ENCODE measurements around the gene SKP1. TPM values are rescaled to one million over a fixed set of nuclear protein-coding genes. Genes with fewer than 3 reads are reported as not detected.

Gene SKP1
- total RNA-seq, 1 donor from 2014 or later: 358 TPM

DNA sequence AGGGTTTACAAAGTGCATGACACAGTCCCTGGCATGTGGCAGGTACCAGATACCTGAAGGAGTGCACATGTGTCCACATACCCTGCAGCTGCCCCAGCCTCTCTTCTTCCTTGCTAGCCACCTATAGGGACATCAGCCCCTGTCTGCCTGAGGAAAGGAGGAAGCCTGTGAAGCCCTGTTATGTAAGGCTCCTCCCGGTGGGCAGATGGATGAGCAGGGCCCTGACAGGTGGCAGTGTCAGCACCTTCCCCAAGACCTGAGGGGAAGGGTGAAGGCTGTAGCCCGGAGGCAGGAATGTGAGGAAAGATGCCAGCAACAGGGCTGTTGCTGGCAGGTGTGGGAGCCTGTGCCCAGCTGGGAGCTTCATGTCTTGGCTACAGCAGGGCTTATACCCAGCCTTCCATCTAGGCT lies 40.5 kb downstream of the SKP1 start:
- Mint-ChIP-seq H3K9me3 (ENCODE audit: low read depth) (no peaks in the 10 kb centered on the region), H3K27ac (no peak overlapping the region), H3K27me3 (no peaks in the 10 kb centered on the region), H3K4me1 (ENCODE audit: low read depth) (no peaks in the 10 kb centered on the region), H3K36me3 (ENCODE audit: insufficient read depth) (peaks cover 8% of the 10 kb centered on the region), H3K4me3 (ENCODE audit: low read depth) (no peak overlapping the region)
- no peak for DNase-seq (ENCODE audit: low spot score, unreplicated experiment)
- TF ChIP-seq, protein P1, sequence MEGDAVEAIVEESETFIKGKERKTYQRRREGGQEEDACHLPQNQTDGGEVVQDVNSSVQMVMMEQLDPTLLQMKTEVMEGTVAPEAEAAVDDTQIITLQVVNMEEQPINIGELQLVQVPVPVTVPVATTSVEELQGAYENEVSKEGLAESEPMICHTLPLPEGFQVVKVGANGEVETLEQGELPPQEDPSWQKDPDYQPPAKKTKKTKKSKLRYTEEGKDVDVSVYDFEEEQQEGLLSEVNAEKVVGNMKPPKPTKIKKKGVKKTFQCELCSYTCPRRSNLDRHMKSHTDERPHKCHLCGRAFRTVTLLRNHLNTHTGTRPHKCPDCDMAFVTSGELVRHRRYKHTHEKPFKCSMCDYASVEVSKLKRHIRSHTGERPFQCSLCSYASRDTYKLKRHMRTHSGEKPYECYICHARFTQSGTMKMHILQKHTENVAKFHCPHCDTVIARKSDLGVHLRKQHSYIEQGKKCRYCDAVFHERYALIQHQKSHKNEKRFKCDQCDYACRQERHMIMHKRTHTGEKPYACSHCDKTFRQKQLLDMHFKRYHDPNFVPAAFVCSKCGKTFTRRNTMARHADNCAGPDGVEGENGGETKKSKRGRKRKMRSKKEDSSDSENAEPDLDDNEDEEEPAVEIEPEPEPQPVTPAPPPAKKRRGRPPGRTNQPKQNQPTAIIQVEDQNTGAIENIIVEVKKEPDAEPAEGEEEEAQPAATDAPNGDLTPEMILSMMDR (IDR thresholded peaks at IDR 0.05; ENCODE audit: unreplicated experiment): no peak

DNA sequence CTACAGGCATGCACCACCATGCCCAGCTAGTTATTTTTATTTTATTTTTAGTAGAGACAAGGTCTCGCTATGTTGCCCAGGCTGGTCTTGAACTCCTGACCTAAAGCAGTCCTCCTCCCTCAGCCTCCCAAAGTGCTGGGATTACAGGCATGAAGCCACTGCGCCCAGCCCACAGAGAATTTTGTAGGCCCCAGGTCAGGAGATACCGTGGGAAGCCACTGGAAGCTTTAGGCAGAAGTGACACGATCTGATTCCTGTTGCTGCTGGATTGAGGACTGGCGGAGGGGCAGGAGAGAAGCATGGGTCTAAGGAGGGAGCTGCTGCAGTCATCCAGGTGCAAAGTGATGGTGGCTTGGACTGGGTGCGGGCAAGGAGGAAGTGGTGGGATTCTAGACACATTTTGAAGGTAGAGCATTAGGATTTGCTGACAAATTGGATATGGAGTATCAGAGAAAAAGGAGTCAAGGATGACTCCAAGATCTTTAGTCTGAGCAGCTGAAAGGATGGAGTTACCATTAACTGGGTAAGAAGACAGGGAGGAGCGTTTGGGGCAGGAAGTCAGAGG lies 41.6 kb downstream of the SKP1 start:
- DNase-seq (ENCODE audit: low spot score, unreplicated experiment): no peak
- peaks cover 8% of the 10 kb centered on the region for H3K36me3 Mint-ChIP-seq (ENCODE audit: insufficient read depth)
- no peak overlapping the region for H3K4me3 Mint-ChIP-seq (ENCODE audit: low read depth)
- no peak overlapping the region for H3K27ac Mint-ChIP-seq
- H3K4me1 Mint-ChIP-seq (ENCODE audit: low read depth): no peaks in the 10 kb centered on the region
- TF ChIP-seq, protein P1 (IDR thresholded peaks at IDR 0.05; ENCODE audit: unreplicated experiment): no peak
- H3K27me3 Mint-ChIP-seq: no peaks in the 10 kb centered on the region
- no peaks in the 10 kb centered on the region for H3K9me3 Mint-ChIP-seq (ENCODE audit: low read depth)

DNA sequence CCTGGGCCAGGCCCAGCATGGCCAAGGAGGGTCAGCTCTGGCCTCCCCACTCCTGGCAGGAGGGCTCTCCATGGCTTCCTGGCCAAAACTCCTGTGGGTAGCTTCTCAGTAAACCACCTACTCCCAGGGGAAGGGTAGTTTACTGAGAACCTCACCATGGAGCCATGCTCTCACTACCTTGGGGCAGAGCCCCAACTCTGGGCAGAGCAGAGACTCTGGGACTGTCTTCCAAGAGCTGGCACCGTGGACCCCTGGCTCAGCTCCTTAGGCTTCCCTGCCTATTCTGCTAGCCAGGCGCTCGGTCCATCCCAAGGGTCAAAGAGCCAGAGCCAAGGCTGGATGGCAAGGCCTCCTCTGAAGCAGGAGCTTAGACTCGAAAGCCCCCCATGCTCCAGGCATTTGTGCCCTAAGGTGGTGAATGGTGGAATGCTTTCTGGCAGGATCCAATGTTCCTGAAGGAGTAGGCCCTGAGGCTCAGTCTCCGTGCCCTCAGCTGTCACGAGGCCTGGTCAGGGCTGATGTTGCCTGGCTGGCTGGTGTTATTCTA lies 42.7 kb downstream of the SKP1 start:
- H3K4me3 Mint-ChIP-seq (ENCODE audit: low read depth): no peak overlapping the region
- DNase-seq (ENCODE audit: low spot score, unreplicated experiment): no peak
- TF ChIP-seq, protein P1 (IDR thresholded peaks at IDR 0.05; ENCODE audit: unreplicated experiment): no peak
- H3K27ac Mint-ChIP-seq: no peak overlapping the region
- H3K27me3 Mint-ChIP-seq: no peaks in the 10 kb centered on the region
- H3K4me1 Mint-ChIP-seq (ENCODE audit: low read depth): no peaks in the 10 kb centered on the region
- H3K9me3 Mint-ChIP-seq (ENCODE audit: low read depth): no peaks in the 10 kb centered on the region
- H3K36me3 Mint-ChIP-seq (ENCODE audit: insufficient read depth): peaks cover 8% of the 10 kb centered on the region

DNA sequence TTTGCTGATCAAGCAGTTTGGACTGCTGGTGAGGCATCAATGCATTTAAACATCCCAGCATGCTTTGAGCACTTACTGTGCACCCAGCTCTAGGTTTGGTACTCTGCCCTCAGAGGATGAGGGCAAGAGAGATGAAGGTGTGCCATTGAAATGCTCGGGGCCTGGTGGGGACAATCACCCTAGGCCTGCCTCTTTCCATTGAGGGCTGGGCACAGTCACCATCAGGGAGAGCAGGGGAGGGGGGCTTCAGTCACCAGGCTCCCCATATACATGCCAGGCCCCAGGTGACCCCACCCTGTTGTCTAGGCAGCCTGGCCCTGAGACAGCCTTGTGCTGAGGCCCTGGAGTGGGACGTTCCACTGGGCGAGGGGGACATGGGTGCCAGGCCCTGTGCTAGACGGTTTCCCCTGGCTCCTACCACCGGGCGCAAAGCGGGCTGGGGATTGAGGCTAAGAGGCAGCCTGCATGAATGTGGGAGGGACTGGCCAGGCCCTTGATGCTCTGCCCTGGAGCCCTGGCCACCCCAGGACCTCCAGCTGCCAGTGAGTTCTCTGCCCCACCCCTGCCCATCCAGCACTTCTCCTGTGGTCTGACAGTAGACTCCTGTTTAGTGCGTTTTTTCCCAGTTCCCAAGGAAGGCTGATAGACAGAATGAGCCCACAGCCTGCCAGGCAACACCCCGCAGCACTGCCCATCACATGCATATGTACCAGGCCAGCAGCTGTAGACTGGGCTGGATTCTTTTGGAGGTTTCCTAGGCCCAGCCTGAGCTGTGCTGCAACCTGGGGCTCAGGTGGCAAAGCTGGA lies 43.4 kb downstream of the SKP1 start:
- Mint-ChIP-seq H3K27ac (no peak overlapping the region), H3K27me3 (no peaks in the 10 kb centered on the region), H3K4me1 (ENCODE audit: low read depth) (no peaks in the 10 kb centered on the region), H3K36me3 (ENCODE audit: insufficient read depth) (peaks cover 8% of the 10 kb centered on the region), H3K9me3 (ENCODE audit: low read depth) (no peaks in the 10 kb centered on the region), H3K4me3 (ENCODE audit: low read depth) (no peak overlapping the region)
- DNase-seq (ENCODE audit: low spot score, unreplicated experiment): no peak
- TF ChIP-seq, protein P1 (IDR thresholded peaks at IDR 0.05; ENCODE audit: unreplicated experiment): no peak

DNA sequence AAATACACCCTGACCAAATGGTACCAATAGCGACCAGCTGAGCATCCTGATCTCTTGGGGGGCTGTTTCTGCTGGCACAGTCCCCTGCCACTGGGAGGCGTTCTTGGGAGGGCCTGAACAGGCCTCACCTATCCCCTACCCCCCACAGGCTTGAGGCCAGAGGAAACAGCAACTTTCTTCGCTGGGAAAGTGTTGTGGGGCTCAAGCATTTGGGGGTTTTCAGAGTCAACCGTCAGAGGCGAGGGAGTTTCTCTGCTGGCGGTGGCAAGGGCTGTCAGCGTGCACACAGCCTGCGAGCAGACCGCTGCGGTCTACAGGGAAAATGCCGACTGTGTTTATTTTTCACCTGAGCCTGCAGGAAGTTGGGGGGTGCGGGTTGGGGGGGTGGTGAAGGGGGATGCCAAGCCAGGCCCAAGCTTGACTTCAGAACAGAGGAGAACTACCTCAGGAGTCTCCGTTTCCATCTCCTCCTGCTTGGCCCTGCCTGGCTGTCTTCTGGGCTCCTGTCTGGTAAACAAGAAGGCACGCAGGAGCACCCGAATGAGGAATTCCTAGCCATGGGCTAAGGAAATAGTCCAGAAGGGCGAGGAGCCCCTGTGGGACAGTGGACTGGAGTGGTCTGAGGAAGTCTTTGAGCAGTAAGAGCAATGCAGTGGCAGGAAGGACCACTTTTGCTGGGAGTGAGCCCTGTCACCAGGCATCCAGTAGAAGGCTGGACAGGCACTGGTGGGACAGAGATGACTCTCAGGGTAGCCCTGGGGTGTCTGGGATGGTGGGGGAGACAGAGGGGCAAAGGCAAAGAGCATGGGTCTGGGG lies 44.2 kb downstream of the SKP1 start:
- Mint-ChIP-seq H3K9me3 (ENCODE audit: low read depth) (no peaks in the 10 kb centered on the region), H3K4me1 (ENCODE audit: low read depth) (no peaks in the 10 kb centered on the region), H3K27me3 (no peaks in the 10 kb centered on the region), H3K36me3 (ENCODE audit: insufficient read depth) (peaks cover 8% of the 10 kb centered on the region), H3K4me3 (ENCODE audit: low read depth) (no peak overlapping the region), H3K27ac (no peak overlapping the region)
- DNase-seq (ENCODE audit: low spot score, unreplicated experiment): no peak
- TF ChIP-seq, protein P1 (IDR thresholded peaks at IDR 0.05; ENCODE audit: unreplicated experiment): no peak

All from progenitor cell of endocrine pancreas (in vitro differentiated cells).